ENCODE measurements around the gene OR3A2.

- TF ChIP-seq CTCF (IDR thresholded peaks at IDR 0.05; ENCODE audit: low read length): no peak
- TF ChIP-seq EZH2 (IDR thresholded peaks at IDR 0.05; ENCODE audit: borderline replicate concordance, low read length): no peak
Observed at GRCh38 chr17:3400055-3400454, 13.9 kb upstream of the OR3A2 start.
